GM19324 (cell line): ENCODE results near the gene SERTAD3.
A peak's percentile ranks its signal among the peaks of the same experiment; 100 is the strongest.
"Not testable (repeated sequence)": the region's sequence is repeated elsewhere in the genome, so short reads cannot be mapped to it uniquely, and the experiment has no call there.

Experiments
- ATAC-seq: cut with Tn5 transposase; IDR thresholded peaks from one replicate; pipeline ENCODE4 v1.9.1; 2021; ENCODE audit warnings: mild to moderate bottlenecking, moderate library complexity; ENCODE audit not compliant: unreplicated experiment, low FRiP score

Gene SERTAD3

DNA sequence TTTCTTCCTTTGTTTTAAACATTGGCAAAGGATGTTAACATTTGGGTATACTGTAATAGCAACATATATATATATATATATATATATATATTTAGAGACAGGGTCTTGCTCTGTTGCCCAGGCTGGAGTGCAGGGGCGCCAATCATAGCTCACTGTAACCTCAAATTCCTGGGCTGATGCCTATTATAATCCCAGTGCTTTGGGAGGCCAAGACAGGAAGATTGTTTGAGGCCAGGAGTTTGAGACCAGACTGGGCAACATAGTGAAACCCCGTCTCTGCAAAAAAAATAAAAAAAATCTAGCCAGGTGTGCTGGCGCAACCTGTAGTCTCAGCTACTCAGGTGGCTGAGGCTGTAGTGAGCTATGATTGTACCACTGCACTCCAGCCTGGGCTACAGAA is 16.1 kb upstream of the SERTAD3 start:
- no peak for ATAC-seq

DNA sequence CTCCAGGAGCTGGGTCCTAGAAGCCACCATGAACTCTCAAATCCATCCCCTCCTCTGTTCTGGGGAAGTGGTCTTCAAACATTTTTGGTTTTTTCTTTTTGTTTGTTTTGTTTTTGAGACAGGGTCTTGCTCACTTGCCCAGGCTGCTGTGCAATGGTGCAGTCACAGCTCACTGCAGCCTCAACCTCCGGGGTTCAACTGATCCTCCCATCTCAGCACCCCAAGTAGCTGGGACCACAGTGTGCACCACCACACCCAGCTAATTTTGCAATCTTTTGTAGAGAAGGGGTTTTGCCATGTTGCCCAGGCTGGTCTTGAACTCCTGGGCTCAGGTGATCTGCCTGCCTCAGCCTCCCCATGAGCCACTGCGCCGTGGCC is 14.5 kb upstream of the SERTAD3 start:
- no peak for ATAC-seq

DNA sequence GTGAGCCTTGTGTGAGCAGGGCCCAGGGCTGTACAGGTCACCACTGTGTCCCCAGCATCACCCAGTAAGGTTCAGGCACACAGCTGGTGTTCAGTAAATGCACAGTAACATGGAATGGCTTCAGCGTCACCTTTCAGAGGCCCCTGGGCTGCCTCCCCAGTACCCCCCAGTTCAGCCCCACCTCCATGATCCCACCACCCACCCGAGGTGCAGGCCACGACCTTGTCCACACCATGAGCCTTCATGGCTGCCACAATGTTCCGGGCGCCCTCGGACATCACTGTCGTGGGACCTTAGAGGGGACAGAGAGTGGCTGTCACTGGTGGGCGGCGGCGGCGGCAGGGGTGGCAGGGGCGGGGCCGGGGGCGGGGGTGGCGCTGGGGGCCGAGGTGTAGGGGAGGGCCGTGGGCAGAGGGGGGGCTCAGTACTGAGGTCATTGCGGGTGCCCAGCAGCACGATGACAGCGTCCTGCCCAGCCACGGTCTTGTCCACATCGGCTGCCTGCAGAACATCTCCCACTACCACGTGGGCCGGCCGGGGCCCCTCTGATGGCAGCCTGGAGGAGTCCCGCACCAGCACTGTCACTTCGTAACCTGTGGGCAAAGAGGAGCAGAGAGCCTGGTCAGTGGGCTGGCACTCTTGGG is 13.9 kb upstream of the SERTAD3 start:
- ATAC-seq, result no peak

DNA sequence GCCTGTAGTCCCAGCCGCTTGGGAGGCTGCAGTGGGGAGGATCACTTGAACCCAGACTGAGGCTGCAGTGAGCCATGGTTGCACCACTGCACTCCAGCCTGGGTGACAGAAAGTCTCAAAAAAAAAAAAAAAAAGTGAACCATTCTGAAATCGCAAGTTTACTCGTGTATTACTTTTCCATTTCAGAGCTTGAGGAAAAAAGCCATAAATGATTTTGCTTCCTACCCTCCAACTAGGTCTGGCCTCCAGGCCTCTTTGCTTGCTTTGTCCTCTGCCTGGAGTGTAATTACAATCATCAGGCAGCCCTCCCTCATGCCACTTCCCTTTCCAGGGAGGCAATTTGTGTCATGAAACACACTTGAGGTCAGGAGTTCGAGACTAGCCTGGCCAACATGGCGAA is 12.9 kb upstream of the SERTAD3 start:
- no peak for ATAC-seq

DNA sequence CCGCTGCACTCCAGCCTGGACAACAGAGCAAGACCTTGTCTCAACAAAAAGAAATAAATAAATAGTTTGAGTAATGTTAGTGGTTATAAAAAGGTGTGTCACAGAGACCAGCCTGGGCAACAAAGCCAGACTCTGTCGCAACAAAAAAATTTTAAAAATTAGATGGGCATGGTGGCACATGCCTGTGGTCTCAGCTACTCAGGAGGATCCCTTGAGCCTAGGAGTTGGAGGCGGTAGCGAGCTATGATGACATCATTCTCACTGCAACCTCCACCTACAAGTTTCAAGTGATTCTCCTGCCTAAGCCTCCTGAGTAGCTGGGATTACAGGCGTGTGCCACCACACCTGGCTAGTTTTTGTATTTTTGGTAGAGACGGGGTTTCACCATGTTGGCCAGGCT is 9.8 kb upstream of the SERTAD3 start:
- not testable (repeated sequence) for ATAC-seq

DNA sequence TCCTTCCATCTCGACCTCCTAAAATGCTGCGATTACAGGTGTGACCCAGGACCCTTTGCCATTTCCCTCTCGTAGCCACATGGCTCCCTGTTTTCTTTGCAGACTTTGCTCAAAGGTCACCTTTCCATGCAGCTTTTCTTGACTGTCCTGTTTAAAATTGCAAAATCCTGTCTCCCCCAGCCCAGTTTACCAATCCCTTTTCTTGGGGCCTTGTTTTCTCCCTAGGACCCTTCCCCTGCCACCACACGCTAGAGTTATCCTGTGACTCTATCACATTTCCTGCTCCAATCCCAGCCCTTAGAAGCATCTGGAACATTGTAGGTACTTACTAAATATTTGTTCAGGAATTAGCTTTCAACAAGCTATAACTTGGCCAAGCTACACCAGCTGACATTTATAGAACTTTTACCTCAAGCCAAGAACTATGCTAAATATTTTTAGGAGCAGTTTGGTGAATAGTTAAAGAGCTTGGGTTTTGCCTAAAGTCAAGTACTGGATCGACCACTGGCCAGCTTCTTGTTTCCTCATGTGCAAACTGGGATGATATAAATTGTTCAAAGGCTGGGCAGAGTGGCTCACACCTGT is 9.1 kb upstream of the SERTAD3 start:
- ATAC-seq, result no peak

DNA sequence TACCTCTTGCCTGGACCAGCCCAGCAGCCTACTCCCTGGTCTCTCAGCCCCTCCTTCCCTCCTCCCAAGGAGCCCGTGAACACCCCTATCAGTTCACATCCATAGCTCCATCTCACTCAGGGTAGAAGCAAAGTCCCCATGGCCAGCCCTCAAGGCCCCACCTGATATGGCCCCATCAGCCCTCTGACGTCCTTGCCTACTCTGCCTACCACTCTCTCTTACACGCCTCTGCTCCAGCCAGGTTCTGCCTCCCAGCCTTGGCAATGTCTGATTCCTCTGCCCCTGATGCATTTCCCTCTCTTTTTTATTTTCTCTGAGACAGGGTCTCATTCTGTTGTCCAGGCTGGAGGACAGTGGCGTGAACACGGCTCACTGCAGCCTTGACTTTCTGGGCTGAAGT is 7.9 kb upstream of the SERTAD3 start:
- no peak for ATAC-seq

DNA sequence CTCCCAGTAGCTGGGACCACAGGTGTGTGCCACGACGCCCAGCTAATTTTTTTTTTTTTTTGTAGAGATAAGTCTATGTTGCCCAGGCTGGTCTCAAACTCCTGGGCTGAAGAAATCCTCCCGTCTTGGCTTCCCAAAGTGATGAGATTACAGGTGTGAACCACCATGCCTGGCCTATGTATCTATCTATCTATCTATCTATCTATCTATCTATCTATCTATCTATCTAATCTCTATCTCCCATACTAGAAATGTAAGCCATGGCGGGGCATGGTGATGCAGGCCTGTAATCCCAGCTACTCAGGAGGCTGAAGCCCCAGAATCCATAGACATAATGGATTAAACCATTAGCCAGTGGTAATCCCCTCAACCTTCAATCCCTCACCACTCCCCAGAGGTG is 6.5 kb upstream of the SERTAD3 start:
- ATAC-seq, result no peak

DNA sequence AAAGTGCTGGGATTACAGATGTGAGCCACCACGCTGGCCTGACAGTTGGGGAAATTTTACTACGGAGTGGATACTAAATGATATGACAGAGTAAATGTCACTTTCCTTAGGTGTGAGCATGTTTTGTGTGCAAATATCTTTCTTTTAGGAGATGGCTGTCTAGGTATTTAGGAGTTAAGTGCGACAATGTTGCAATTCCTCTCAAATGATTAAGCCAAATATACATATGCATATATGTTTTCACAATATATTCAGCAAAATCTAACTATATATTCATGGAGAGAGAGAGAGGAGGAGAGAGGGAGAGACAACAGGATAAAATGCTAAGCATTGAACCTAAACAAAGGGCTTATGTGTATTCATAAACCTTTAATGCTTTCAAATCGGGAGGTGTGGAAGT is 5.4 kb upstream of the SERTAD3 start:
- ATAC-seq, result no peak

DNA sequence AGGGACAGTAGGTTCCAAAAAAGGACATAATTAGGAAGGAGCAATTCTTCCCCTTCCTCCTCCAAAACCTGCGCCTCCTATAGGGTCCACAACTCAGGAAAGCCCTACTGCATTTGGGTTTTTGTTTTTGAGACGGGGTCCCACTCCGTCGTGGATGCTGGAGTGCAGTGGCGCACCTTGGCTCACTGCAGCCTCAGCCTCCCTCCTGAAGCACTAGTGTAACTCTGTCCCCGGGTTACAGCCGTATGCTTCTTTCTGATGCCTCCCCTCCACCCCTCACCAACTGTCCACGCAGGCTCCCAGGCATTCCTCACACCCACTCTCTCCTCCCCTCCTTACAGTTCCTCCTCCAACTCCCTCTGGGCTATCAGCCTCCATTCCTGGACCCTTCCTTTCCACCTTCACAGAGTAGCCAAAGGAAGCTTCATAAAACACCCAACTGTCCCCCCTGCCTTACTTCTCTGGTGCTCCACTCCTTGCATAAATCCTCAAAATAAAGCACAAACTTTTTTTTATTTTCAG is 2.2 kb upstream of the SERTAD3 start:
- ATAC-seq, result no peak

DNA sequence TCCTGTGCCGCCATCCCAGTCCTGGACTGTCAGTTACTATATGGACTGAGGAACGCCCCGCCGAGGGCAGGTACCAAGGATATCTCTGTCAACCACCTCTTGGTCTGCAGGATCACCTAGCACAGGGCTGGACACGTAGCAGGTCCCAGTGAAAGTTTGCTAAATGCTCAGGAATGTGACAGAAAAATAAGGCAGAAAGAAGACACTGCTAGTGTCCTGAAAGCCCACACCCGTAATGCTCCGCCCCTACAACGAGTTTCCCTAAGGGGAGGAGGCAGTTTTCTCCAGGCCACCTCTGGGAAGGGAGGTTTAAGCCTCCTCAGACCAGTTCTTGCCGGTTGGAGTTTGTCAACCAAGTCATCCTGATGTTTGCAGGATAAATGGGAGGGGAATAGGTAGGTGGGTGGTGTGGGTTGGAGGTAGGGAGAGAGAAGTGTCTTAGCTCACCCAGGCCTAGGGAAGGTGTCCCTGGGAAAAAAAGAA is 1.7 kb upstream of the SERTAD3 start:
- ATAC-seq, result no peak

DNA sequence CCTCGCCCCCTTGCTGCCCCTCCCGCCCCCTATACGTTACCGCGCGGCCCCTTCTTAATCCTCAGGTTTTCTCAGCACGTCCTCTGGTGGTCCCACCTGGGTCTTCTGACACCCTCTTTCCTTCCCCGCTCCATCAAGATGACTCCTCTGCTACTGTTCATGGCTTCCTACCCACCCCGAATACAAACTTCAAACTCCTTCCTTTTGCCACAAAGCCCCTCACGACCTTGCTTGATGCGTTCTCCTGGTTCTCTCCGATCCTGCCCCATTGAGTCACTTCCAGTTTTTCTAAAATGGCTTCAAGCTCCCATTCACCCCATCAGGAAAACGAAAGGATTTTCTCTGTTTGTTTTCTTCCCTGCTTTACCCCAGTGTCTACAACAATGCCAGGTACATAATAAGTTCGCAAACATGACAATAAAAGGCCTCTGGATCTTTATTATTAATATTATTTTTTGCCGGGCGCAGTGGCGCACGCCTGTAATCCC is 734 bp upstream of the SERTAD3 start:
- ATAC-seq, result no peak

DNA sequence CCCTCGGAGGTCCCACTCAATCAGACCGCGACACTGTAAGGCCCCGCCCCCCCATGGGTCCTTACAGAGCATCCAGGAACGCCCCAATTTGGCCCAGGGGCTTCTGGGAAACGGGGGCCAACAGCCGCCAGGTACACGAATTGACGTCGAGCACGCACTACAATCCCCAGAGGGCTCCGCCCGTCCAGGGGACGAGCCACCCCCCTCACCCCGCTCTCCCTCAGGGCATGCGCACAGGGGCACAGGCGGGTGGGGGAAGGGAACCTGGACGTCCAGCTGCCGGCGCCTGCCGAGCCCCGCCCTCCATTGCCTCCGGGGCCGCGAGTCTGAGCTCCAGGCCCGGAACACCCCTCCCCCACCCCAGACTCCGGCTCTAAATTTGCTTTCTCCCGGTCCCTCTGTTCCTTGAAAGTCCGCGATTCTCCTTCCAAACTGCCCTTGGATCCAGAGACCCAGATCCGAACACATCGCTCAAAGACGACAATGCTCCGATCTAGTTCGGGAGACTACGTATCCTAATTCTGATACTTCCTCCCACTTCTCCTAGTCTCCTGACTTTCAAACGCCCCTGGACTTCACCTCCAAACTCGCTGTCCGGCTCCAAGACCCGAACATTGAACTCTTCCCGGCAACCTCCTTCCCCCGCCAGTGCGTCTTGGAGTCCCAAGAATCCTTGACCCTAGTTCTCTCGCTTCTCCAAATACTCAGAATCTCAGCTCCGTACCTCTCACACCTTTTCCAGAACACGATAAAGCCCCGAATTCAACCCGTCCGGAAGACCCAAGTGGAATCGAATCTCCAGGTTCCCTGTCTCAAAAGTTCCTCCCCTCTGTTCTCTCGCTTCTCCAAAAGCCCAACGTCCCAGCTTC is 770 bp downstream of the SERTAD3 start:
- peak; percentile 73 for ATAC-seq

DNA sequence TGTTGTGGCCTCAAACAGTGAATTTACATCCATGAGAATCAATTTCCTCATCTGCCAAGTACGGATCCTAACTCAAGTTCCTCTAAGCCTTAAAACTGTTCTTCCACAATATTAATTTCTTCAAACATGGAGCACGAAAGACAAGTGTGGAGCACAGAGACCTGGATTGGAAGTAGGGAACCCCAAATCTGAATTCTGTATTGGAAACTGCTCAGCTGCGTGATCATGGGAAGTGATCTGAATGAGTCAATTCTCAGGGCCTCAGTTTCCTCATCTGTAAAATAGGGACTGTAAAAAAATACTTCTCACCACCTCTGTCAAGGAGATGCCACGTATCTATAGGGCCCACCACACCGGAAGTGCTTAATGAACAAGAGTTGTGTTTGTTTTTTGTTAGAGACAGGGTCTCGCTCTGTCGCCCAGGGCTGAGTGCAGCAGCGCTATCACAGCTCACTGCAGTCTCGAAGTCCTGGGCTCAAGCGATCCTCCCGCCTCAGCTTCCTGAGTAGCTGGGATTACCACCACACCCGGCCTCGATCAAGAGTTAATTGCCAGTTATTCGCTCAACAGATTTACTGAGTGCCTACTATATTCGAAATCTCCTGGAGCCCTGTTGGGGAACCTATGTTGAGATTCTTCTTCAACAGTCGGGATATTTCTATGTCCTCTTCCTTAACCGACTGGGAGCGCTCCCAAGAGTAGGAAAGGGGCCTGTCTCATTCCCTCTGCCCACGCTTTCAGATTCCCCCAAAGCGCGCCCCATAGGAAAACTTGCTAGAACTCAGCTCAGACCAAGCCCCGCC is 1.6 kb downstream of the SERTAD3 start:
- ATAC-seq, result no peak

DNA sequence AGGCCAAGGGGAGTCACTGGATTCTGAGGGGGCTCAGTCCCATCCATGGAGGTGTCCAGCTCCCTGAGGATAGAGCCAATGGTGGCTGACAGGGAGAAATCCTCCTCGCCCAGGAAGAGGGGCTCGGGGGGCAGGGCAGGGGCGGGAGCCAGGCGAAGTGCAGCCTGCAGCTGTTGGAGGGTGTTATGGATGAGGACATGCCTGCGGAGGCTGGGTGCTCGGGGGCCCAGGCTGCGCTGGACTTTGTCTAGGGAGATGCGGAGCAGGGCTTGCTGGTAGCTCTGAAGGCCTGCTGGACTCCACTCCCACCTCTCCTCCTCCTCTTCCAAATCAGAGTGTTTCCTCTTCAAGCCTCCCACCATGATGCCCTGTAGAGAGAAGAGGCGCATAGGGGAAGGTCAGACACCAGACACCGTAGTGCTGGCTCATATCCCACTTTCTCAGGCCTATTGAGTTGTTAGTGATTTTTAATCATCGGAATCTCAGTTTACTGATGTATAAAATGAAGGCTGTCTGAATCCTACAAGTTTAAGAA is 2.3 kb downstream of the SERTAD3 start:
- no peak for ATAC-seq

DNA sequence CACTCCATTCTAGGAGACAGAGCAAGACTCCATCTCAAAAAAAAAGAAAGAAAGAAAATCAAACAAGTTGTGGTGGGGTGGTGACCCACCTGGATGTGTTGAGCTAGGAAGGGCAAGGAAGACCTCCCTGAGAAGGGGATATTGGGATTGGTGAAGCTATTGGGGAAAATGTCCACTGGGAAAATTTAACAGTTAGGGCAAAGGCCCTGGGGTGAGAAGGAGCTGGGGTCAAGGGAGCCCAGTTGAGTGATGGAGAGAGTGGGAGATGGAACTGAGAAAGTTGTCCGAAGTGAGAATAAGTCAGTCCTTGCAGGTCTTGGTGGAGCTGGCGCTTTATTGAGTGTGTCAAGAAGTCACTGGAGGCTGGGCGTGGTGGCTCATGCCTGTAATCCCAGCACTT is 5.9 kb downstream of the SERTAD3 start:
- ATAC-seq, result no peak

DNA sequence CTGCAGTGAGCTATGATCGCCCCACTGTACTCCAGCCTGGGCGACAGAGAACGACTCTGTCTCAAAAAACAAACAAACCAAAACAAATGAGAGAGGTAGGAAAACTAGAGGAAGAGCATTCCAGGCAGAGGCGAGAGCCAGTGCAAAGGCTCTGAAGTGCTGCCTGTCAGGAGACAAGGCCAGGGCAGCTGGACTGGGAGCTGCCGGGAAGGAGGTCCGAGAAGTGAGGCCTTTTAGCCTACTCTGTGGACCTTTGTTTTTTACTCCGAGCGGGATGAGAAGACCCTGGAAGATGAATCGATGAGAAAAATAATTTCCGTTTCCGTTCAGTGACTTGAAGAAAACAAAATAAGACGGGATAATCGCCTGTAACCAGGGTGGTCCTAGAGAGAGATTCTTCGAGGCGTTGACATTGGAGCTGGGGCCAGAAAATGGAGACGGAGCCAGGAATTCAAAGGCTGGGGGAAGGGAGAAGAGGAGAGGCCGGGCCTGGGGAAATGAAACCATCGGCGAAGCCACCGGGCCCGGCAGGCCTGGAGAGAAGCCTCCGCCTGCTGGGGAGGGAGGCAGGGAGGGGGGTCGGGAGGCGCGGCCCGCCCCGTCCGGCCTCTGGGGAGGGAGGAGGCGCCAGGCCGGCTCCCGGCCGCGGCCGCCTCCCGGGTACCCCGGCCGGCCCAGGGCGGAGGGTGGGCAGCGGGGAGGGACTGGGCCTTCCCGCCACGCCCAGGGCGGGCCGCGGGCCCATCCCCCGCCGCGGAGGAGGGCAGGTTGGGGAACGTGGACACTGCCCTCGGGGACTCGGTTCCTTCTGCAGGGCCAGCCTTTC is 10.5 kb downstream of the SERTAD3 start:
- peak; percentile 66 for ATAC-seq

DNA sequence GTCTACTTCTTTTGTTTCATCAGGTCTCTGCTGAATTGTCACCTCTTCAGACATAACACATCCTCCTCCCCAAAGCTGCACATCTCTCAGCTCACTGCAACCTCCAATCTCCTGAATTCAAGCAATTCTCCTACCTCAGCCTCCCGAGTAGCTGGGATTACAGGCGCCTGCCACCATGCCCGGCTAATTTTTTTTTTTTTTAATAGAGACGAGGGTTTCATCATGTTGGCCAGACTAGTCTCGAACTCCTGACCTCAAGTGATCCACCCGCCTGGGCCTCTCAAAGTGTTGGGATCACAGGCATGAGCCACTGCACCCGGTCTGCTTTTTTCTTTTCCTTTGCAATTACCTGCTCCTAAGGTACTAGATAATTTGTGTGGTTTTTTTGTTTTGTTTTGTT is 11.4 kb downstream of the SERTAD3 start:
- not testable (repeated sequence) for ATAC-seq

DNA sequence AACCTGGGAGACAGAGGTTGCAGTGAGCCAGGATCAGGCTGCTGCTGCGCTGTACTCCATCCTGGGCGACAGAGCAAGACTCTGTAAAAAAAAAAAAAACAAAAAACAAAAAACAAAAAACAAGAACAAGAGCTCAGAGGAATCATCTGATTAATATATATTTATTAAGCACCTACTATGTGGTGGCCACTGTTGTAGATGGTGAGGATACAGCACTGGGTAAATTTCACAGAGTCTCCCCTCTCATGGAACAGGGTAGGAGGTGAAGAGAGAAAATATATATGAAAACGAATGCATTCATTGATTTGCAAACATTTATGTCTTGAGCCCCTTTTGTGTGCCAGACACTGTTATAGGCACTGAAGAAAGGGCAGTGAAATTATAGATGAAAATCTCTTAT is 12.4 kb downstream of the SERTAD3 start:
- no peak for ATAC-seq
